ENCODE data around the gene MAP3K5.
"Not testable (repeated sequence)": the region's sequence is repeated elsewhere in the genome, so short reads cannot be mapped to it uniquely, and the experiment has no call there.

Gene MAP3K5

DNA sequence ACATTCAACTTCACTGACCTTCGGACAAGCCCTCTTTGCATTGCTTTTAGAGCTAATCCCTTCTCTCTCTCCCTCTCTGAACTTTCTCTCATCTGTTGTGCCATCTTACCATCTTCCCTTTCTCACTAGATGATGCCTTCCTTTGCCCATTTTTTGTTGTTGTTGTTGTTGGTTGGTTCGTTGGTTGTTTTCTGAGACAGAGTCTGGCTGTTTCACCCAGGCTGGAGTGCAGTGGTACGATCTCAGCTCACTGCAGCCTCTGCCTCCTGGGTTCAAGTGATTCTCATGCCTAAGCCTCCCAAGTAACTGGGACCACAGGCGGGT lies 18.8 kb downstream of the MAP3K5 start:
- DNase-seq, result no peak

GRCh38 chr6:136772685-136773472 lies 19.4 kb downstream of the MAP3K5 start:
- DNase-seq, result peak; percentile 38

GRCh38 chr6:136771306-136771705 lies 21.0 kb downstream of the MAP3K5 start:
- no peak for DNase-seq

DNA sequence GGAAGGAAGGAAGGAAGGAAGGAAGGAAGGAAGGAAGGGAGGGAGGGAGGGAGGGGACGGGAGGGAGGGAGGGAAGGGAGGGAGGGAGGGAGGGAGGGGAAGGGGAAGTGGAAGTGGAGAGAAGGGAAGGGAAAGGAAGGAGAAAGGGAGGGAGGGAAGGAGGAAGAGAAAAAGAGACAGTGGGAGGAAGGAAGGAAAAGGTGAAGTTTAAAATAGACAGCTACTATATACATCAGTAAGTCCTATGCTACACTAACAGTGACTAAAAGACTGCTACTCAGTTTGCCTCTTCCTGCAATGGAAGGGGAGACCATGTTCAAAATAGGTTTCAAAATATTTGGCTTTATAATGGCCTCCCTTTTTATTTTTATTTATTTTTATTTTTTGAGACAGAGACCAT lies 22.5 kb downstream of the MAP3K5 start:
- no peak for DNase-seq

DNA sequence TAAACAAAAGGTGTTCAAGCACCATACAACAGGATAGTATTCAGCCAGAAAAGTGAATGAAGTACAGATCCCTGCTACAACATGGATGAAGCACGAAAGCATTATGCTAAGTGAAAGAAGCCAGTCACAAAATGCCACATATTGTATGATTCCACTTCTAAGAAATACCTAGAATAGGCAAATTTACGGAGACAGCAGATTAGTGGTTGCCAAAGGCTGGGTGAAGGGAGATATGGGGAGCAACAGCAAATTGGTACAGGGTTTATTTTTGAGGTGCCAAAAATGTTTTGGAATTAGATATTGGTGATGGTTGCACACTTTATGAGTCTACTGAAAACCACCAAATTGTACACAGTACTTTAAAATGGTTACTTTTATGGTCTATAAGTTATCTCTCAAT lies 23.2 kb downstream of the MAP3K5 start:
- no peak for DNase-seq

- no peak for DNase-seq
These were observed 24.5 kb downstream of the MAP3K5 start for GRCh38 chr6:136767570-136768309.

DNA sequence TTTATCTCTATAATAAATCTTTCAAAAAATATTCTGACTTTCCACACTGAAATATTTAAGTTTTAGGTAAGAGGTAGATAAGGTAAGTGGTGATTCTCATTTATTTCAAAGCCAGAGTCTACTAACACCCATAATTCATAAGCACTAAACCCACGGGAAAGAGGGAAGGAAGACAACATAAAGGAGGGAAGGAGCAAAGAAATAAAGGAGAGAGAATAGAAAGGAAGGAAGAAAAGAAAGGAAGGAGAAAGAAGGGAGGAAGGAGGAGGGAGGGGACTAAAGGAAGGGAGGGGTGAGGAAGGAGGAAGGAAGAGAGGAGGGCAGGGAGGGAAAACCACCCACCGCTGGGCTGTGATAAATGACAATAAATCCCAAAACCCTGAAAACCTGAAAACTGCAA lies 25.2 kb downstream of the MAP3K5 start:
- DNase-seq, result no peak

GRCh38 chr6:136766274-136766673 lies 26.0 kb downstream of the MAP3K5 start:
- no peak for DNase-seq

- no peak for DNase-seq
These were observed 27.7 kb downstream of the MAP3K5 start for GRCh38 chr6:136764517-136764993.

DNA sequence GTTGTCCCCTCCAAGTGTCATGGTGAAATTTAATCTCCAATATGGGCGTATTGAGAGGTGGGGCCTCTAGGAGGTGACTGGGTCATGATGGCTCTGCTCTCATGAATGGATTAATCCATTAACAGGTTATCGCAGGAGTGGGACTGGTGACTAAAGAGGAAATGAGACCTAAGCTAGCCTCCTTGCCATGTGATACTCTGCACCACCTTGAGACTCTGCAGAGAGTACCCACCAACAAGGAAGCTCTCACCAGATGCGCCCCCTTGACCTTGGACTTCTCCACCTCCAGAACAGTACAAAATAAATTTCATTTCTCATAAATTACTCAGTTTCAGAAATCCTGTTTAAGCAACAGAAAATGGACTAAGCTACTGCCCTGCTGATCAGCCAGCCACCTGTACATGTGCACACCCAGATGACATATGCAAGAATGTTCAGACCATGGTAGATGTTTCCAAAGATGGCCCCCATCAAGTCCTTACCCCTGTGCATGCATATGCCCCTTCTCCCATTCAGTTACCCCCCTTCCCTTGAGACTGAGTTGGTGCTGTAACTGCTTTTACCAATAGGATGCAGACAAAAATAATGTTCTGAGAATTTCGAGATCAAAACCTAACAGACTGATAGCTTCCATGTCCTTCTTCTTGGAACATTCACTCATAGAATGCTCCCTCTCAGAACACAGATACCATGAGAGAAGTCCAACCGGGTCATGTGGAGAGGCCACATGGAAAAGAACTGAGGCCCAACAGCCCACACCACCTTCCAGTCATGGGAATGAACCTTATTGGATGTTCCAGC lies 28.4 kb downstream of the MAP3K5 start:
- DNase-seq, result no peak

DNA sequence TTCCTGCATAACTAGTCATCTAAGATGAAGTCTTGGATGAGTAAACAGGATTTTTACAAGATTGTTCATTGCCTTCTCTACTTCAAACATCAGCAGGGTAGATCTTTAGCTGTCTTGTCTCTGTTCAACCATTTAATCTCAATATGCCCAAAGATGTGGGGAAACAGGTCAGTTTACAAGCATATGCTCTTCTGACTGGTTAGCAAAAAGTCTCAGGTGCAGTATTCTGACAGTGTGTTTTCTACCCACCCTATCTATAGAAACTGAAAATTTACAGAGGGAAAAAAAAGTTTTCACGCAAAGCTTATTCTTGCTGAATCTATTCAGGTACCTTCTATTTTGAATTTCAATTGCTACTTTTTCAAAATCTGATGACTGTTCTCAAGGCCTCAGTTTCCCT lies 29.0 kb downstream of the MAP3K5 start:
- DNase-seq, result no peak

- no peak for DNase-seq
These were observed 30.0 kb downstream of the MAP3K5 start for GRCh38 chr6:136762022-136762975.

DNA sequence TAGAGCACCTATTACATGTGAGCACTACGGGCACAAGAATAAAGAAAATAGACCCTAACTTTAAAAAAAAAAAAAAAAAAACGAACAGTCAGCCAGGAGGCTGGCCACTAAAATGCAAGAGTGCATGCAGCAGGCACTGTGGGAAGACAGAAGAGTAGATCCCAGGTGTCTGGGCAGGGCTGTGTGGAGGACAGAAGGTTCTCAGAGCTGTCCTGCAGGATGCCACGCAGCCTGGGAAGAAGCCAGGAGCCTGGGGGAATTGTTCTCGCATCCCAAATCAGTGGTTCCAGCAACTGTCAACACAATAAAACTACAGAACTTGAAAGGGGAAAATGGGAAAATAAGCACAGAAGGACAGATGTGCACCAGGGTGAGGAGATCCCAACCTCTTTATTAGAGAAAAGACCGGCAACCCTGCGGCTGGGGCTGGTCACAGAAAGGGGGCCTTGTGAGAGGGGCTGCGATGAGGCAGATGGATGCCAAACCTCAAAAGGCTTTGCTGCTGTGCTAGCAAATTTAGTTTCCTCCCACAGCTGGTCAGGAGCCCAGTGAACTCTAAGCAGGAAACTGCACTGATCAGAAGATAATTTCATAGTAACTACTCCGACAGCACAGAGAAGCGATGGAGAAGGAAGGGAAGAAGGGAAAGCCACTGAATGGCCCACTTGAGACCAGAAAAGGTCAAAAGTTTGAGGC lies 30.9 kb downstream of the MAP3K5 start:
- DNase-seq, result no peak

- not testable (repeated sequence) for DNase-seq
These were observed 31.5 kb downstream of the MAP3K5 start for GRCh38 chr6:136760781-136761180.

- no peak for DNase-seq
These were observed 35.1 kb downstream of the MAP3K5 start for GRCh38 chr6:136757150-136757549.

- no peak for DNase-seq
These were observed 37.5 kb downstream of the MAP3K5 start for GRCh38 chr6:136754820-136755219.

DNA sequence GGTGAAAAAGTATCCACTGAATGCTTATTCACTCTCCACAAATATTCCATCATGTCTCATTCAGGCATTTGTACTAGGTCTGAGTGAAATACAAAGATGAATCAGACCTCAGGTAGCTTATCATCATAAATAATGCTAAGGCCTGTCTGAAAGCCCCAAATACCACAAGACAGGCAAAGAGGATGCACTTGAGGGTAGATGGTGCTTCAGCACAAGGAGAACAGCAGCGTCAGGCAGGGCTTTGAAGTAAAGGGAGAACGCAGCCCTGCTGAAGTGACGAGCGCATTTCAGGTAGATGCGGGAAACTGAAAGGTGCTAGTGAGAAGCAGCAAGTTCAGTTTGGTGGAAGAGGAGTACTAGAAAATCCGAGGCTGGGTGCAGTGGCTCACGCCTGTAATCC lies 38.7 kb downstream of the MAP3K5 start:
- no peak for DNase-seq

GRCh38 chr6:136752554-136752953 lies 39.7 kb downstream of the MAP3K5 start:
- DNase-seq, result no peak

DNA sequence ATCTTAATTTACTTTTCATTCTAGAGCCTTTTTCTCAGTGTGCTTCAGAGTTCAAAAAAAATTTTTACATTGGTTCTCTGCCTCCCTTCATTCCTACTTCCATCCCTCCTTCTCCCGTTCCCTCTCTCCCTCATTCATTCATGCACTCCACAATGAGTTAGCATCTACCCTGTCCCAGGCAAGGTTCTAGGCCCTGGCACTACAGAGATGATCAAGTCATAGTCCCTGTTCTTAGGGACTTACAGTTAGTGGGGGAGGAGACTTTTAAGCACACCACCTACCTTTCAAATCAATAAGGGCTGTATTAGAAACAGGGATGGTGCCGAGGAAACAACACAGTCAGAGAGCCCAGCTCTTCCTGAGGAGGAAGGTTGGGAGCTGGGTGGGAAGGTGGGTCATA lies 40.3 kb downstream of the MAP3K5 start:
- no peak for DNase-seq

DNA sequence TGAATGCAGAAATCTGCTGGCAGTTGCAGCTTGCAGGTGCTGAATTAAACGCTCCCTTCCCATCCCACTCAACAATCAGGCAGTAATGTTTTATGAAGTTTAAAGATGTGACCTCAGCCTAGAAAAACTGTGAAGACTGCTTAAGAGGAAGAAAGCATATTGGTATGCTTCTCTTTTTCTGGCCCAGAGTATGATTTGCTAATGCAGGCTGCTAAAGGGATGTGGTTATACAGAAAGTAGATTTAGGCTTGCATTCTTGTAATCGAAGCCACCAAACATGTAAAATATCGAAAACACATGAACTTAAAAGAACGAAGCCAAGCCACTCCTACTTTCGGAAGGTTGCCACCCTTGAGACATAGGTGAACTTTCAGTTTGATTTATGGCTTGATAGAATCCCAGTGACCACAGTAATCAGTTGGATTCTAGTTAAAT lies 40.7 kb downstream of the MAP3K5 start:
- DNase-seq, result no peak

Measured in right kidney (tissue), 1 donor.